ENCODE data around the gene SF3B3.

Gene SF3B3

GRCh38 chr16:70576431-70577255 is 53.0 kb downstream of the SF3B3 start:
- H3K9me3 ChIP-seq = no peaks in the 10 kb centered on the region
- peaks cover 39% of the 10 kb centered on the region for H3K36me3 ChIP-seq
- peaks cover 5% of the 10 kb centered on the region; the same call in 1 of the 2 replicates for H3K4me1 ChIP-seq
- no peaks in the 10 kb centered on the region for H3K27me3 ChIP-seq
- H3K4me3 ChIP-seq (ENCODE audit: low read depth, low read length) = no peak overlapping the region
- no peak for DNase-seq
- TF ChIP-seq CTCF (IDR thresholded peaks at IDR 0.05; ENCODE audit: low read depth, low read length) = no peak

GRCh38 chr16:70577256-70577698 is 53.7 kb downstream of the SF3B3 start:
- no peak overlapping the region for H3K4me3 ChIP-seq (ENCODE audit: low read depth, low read length)
- no peaks in the 10 kb centered on the region for H3K9me3 ChIP-seq
- no peaks in the 10 kb centered on the region for H3K27me3 ChIP-seq
- peaks cover 33% of the 10 kb centered on the region for H3K36me3 ChIP-seq
- H3K4me1 ChIP-seq = peaks cover 5% of the 10 kb centered on the region; the same call in 1 of the 2 replicates
- DNase-seq = no peak
- TF ChIP-seq CTCF (IDR thresholded peaks at IDR 0.05; ENCODE audit: low read depth, low read length) = no peak

GRCh38 chr16:70578035-70578434 is 54.4 kb downstream of the SF3B3 start:
- Histone ChIP-seq H3K27me3 (no peaks in the 10 kb centered on the region), H3K36me3 (peaks cover 25% of the 10 kb centered on the region), H3K4me1 (peaks cover 5% of the 10 kb centered on the region; the same call in 1 of the 2 replicates), H3K9me3 (no peaks in the 10 kb centered on the region), H3K4me3 (ENCODE audit: low read depth, low read length) (no peak overlapping the region)
- DNase-seq = no peak
- TF ChIP-seq CTCF (IDR thresholded peaks at IDR 0.05; ENCODE audit: low read depth, low read length) = no peak

GRCh38 chr16:70579248-70579647 is 55.6 kb downstream of the SF3B3 start:
- H3K36me3 ChIP-seq = peaks cover 13% of the 10 kb centered on the region
- no peaks in the 10 kb centered on the region for H3K9me3 ChIP-seq
- H3K4me1 ChIP-seq = peaks cover 5% of the 10 kb centered on the region; the same call in 1 of the 2 replicates
- no peak for TF ChIP-seq CTCF (IDR thresholded peaks at IDR 0.05; ENCODE audit: low read depth, low read length)
- DNase-seq = no peak
- no peak overlapping the region for H3K4me3 ChIP-seq (ENCODE audit: low read depth, low read length)
- no peaks in the 10 kb centered on the region for H3K27me3 ChIP-seq

- H3K27me3 ChIP-seq = no peaks in the 10 kb centered on the region
- peaks cover 5% of the 10 kb centered on the region; the same call in 1 of the 2 replicates for H3K4me1 ChIP-seq
- no peak for TF ChIP-seq CTCF (IDR thresholded peaks at IDR 0.05; ENCODE audit: low read depth, low read length)
- no peaks in the 10 kb centered on the region for H3K9me3 ChIP-seq
- H3K4me3 ChIP-seq (ENCODE audit: low read depth, low read length) = no peak overlapping the region; the same call in 1 of the 2 replicates
- peaks cover 6% of the 10 kb centered on the region for H3K36me3 ChIP-seq
- DNase-seq = peak; percentile 60
Observed at GRCh38 chr16:70579648-70580630, 56.3 kb downstream of the SF3B3 start.

Data from BE2C (cell line).